HG03103 (cell line): ENCODE results near the gene RPS6KA2.

Source experiments
- ATAC-seq: cut with Tn5 transposase; IDR thresholded peaks from one replicate; pipeline ENCODE4 v1.9.1; 2021; ENCODE audit warnings: low read depth; ENCODE audit not compliant: unreplicated experiment

RPS6KA2 gene

DNA sequence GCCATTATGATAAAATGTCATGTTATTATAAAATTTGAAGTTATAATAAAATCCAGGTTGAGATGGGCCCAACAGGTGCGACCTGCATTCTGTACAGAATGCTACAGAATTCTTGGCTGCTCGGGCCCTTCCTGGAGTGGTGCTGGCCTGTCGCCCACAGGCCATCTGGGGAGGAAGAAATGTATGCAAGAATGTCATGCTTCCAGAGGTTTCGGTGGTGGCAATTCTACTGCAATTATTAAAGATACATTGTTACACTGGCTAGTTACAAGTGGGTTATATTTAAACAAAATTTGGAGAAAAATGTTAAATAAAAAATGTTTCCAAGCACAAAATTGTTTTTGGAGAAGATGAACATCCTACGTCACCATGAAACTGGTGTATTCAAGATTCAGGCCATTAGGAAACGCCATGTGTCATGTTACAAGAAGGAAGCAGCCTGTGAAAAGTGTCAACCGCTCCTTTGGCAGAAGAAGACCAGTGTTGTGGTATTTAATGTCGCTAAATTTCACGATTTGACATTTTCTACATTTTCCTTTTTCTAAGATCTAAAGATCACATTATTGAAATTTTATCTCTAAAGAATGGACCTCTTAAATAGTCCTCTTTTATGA is 47.7 kb downstream of the RPS6KA2 start:
- no peak for ATAC-seq

DNA sequence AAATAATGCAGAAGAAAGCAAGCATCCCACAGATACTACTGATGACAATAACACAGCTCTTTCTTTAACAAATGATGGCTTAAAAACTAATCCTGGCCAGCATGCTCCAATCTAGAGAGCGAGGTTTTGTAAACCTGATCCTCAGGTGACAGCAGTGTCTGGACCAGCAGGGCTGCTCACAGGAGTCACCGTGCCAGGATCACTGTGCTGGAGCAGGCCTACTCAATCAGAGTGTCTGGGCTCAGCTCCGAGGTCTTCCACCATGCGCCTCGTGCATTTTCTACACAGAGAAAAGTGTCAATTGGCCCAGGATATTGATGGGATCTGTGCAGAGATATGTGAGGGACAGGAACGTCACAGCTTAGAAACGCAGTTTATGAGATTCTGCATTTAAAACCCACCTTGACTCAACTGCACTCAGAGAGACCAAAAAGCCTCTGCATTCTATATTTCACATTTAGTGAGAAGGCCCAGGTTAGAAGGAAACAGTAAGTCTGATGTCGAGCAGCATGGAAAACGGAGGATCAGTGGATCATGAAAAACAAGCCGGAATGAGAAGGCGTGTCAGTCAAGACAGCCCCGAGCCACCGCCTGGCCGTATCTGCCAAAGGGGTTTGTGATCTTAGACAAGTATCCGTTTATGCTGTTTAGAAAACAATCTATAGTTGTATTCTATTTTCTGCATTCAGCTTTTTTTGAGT is 48.4 kb downstream of the RPS6KA2 start:
- no peak for ATAC-seq

DNA sequence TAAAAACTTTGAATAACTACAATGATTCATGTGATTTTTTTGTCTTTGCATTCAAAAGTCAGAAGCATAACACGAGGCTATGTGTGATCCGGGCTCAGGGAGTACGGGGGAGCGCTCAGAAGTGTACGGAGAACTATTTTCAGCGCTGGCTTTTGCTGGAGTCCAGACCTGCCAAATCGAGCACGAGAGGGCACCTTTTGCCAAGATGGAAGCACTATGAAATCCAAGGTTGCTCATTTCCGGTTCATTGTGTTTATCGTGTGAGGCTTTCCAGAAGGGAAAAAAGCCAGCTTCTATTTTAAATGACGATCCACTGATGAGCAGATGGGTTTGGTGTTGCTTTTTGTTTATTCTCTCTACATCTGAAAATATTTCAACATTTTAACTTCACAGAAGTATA is 51.8 kb downstream of the RPS6KA2 start:
- no peak for ATAC-seq

GRCh38 chr6:166573511-166574216 is 53.4 kb downstream of the RPS6KA2 start:
- no peak for ATAC-seq

GRCh38 chr6:166572370-166573261 is 54.4 kb downstream of the RPS6KA2 start:
- ATAC-seq, result no peak

GRCh38 chr6:166570929-166571713 is 55.9 kb downstream of the RPS6KA2 start:
- ATAC-seq, result no peak

GRCh38 chr6:166569206-166569605 is 57.8 kb downstream of the RPS6KA2 start:
- ATAC-seq, result no peak

DNA sequence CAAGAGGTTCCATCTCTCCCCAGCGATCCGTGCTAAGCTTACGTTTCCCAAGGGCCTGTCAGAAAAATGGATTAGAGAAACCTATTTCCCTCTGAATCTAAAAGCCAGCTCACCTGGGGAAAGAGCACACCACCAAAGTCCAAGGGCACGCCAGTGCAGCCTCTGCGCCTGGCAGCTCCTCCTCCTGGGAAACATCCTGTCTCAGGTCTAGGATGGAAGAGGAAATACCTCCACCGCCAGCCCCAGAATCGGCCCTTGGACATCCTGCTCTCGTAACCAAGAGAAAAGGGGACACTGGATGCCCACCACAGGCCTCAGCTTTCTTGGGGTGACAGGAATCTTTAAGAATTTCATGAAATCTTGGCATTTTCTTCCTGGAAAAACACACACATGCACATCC is 59.2 kb downstream of the RPS6KA2 start:
- no peak for ATAC-seq

DNA sequence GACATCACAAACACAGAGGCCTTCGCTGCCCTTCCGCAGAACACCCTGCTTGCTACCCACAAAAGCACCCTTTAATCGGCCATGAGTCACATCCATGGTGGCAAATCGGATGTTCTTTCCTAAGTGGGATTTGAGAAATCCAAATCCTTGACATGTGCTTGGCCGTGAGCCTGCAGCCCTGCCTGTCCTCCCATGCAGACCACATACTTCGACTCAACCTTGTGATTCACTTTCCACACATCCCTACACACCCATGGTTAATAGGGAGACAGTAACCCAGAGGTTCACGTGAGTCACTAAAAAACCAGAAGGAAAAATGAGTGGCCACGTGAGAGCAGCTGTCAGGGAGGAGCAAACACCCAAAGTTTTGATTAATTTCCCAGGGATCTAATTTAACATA is 59.9 kb downstream of the RPS6KA2 start:
- ATAC-seq, result no peak

GRCh38 chr6:166566026-166567011 is 60.7 kb downstream of the RPS6KA2 start:
- no peak for ATAC-seq

GRCh38 chr6:166565084-166565967 is 61.7 kb downstream of the RPS6KA2 start:
- no peak for ATAC-seq

DNA sequence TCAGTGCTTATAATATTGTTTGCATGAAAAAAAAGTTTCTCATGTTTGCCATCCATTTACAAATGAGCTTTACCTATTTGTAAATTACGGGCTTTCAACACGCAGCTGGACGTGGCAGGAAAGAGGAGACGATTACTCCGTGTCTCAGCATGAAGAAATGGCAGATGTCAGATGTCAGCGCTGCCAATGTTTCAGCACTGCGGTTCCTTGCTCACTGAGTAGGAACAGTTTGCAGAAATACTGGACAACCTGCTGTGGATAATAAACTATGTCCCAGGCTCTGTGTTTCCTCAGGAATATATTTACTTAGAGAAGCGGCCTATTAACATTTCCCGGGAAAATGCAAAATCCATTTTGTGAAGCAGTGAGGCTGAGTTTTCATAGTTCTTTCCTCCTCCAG is 63.2 kb downstream of the RPS6KA2 start:
- ATAC-seq, result no peak

- ATAC-seq, result no peak
These were observed 63.9 kb downstream of the RPS6KA2 start for GRCh38 chr6:166563200-166563599.

DNA sequence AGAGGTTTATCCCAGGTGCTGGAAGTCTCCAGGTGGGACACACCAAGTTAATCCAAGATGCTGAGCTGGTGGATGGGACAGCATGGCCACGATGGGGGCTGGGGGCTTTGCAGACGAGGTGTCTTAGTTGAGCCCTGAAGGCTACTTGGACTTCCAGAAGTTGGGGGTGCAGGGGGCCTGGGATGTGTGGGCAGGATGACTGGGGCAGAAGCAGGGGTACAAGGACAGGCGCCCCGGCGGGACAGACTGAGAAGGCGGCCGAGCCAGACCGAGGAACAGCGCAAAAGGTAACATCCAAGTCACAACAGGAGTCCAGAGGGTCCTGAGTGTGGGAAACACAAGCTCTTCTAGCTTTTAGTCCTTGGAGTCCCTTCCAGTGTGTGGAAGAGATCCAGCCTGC is 64.3 kb downstream of the RPS6KA2 start:
- no peak for ATAC-seq

DNA sequence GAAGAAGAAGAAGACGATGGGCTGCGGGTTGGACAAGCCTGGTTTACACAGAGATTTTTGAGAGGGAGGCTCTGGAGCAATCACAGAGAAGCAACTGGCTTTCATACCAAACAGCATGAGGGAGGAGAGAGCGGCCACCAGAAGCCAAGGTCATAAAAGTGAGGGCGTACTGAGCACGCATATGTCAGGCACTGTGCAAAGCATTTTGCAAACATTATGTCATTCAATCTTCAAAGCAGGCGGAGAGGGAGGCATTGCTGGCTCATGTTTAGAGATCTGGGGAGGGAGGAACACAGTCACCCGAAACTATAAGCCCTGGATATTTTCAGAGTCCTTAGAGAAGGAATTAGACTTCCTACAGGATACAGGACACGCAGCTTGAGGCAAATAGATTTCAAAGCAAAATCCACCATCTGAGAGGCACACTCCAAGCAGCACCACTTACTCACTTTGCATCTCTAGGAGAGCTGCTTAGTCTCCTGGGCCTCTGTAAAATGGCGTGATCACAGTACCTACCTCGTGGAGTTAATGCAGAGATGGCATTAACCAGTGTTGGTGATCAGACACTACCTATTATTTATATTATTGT is 65.2 kb downstream of the RPS6KA2 start:
- no peak for ATAC-seq

DNA sequence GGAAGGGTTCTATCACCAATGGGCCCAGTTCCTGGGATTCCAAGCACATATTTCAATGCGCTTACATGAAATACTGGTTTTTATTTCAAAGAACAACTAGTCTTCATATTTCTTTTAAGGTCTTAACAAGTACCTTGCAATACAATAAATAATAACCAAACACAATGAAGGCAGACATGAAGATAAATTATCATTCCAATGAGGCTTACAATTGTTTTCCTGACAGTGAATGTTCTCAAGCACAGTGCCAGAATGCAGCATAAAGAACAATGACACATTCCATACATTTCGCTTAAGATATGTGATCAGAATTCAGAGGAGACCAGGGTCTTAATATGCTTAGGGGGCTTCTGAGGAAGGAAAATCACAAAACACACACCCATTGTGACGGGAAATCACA is 66.8 kb downstream of the RPS6KA2 start:
- ATAC-seq, result no peak

DNA sequence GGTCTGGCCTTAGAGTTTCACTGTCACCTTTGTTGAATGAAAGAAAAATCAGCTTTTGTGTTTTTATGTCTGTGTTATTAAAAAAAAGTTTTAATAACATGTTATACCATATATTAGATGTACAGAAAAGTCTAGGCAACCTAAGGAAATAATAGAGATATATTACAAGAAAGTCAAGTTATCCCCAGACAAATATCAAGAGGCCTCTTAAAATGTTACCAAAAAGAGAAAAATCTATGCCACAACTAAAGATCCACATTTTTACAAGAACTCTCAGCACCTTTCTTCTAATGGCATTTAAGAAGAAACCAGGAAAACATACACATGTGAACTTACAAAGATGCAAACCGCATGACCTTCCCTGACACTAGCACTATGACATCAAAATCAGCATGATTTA is 67.4 kb downstream of the RPS6KA2 start:
- ATAC-seq, result no peak

DNA sequence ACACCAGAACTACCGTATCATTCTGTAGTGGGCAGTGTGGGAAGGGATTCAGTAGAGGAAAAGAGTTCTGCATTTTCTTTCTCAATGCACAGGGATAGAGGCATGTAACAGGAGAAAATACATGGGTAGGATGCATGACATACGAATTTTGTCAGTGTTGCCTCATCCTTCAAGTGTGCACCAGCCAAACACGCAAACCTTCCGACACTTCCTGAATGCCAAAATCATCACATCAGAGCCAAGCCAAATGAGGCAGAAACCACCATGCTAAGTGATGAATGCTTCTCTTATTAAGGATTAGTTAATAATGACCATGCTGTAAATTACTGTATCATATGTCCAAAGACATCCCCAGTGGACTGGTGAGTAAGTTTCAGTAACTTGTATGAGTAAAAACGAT is 67.8 kb downstream of the RPS6KA2 start:
- ATAC-seq, result no peak
